ENCODE measurements around the gene LSM10. TPM values are rescaled to one million over a fixed set of nuclear protein-coding genes. Genes with fewer than 3 reads are reported as not detected.

Gene LSM10
- total and polyA plus RNA-seq, 7 donors: 50.5 to 114 (median 56.6) TPM

DNA sequence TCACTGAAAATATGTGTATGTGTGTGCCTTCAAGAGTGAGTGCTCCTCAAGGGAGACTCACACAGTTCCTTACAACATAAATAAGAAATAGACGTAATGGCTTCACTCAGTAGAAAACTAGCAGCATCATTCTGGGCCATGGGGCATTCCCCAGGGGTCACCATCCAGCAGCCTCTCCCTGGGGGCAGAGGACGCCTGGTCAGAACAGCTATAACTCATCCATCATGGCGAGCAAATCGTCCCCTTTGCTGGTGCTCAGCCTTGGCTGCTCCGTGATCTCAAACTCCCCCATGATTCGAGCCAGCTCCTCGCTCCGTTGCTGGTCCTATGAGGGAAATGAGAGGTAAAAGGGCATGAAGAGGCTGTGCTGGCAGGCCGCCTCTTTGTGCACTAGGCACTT lies 20.2 kb upstream of the LSM10 start:
- Histone ChIP-seq H3K9me3 (no peaks in the 10 kb centered on the region), H3K27ac (no peak overlapping the region), H3K4me3 (no peak overlapping the region), H3K36me3 (peaks cover 0 to 32% (median 9%) of the 10 kb centered on the region in 4 donors), H3K27me3 (no peaks in the 10 kb centered on the region), H3K4me1 (peaks cover 0 to 7% (median 5%) of the 10 kb centered on the region in 4 donors)
- WGBS, 2 donors: 92 to 94% methylated on average over 9 of the region's 9 CpGs
- TF ChIP-seq, protein P1, sequence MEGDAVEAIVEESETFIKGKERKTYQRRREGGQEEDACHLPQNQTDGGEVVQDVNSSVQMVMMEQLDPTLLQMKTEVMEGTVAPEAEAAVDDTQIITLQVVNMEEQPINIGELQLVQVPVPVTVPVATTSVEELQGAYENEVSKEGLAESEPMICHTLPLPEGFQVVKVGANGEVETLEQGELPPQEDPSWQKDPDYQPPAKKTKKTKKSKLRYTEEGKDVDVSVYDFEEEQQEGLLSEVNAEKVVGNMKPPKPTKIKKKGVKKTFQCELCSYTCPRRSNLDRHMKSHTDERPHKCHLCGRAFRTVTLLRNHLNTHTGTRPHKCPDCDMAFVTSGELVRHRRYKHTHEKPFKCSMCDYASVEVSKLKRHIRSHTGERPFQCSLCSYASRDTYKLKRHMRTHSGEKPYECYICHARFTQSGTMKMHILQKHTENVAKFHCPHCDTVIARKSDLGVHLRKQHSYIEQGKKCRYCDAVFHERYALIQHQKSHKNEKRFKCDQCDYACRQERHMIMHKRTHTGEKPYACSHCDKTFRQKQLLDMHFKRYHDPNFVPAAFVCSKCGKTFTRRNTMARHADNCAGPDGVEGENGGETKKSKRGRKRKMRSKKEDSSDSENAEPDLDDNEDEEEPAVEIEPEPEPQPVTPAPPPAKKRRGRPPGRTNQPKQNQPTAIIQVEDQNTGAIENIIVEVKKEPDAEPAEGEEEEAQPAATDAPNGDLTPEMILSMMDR (IDR thresholded peaks at IDR 0.05): no peak
- TF ChIP-seq EP300 (IDR thresholded peaks at IDR 0.05) (no peak), POLR2AphosphoS5 (IDR thresholded peaks at IDR 0.05) (no peak)
- DNase-seq: no peak
- intact Hi-C loops (cut with DNase I): loop anchor here (2.0 kb wide), 1 partner anchor 49 kb away; no protein-coding TSS in a partner anchor

- TF ChIP-seq, protein P1 (IDR thresholded peaks at IDR 0.05): no peak
- TF ChIP-seq POLR2AphosphoS5 (IDR thresholded peaks at IDR 0.05): no peak
- TF ChIP-seq POLR2A (IDR thresholded peaks at IDR 0.05): no peak
- TF ChIP-seq EP300 (IDR thresholded peaks at IDR 0.05): no peak
- 21 to 73% methylated on average over 15 of the region's 15 CpGs for WGBS, 2 donors
- H3K4me3 ChIP-seq: no peak overlapping the region
- H3K9me3 ChIP-seq: no peaks in the 10 kb centered on the region
- peaks cover 0 to 7% (median 5%) of the 10 kb centered on the region in 4 donors for H3K4me1 ChIP-seq
- H3K27ac ChIP-seq: no peak overlapping the region
- DNase-seq: no peak
- H3K27me3 ChIP-seq: no peaks in the 10 kb centered on the region
- H3K36me3 ChIP-seq: peaks cover 0 to 12% (median 2%) of the 10 kb centered on the region in 4 donors
- intact Hi-C loops (cut with DNase I): no loop called here
Measured at GRCh38 chr1:36415661-36416326, 18.1 kb upstream of the LSM10 start.

DNA sequence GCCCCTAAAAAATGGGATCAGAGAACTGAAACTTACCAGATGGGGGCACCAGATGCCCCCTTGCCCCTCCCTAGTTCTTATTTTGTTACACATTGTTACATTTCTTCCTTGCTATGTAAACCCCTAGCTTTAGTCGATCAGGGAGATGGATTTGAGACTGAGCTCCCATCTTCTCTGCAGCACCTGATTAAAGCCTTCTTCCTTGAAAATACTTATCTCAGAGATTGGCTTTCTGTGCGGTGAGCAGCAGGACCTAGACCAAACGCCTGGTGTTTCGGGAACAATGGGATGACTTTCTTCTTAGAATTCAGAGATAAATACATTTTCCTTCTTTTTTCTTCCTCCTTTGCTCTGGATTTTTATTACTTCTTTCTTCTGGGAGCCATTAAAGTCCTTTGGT lies 16.7 kb upstream of the LSM10 start:
- Histone ChIP-seq H3K4me3 (no peak overlapping the region), H3K27me3 (no peaks in the 10 kb centered on the region), H3K9me3 (no peaks in the 10 kb centered on the region), H3K27ac (no peak overlapping the region), H3K36me3 (peaks cover 0 to 12% (median 2%) of the 10 kb centered on the region in 4 donors), H3K4me1 (no peaks in the 10 kb centered on the region)
- DNase-seq: no peak
- 93 to 95% methylated on average over 4 of the region's 4 CpGs for WGBS, 2 donors
- intact Hi-C loops (cut with DNase I): no loop called here
- TF ChIP-seq, protein P1 (IDR thresholded peaks at IDR 0.05): no peak
- TF ChIP-seq EP300 (IDR thresholded peaks at IDR 0.05): no peak
- no peak for TF ChIP-seq POLR2A (IDR thresholded peaks at IDR 0.05)
- no peak for TF ChIP-seq POLR2AphosphoS5 (IDR thresholded peaks at IDR 0.05)

- no peaks in the 10 kb centered on the region for H3K27me3 ChIP-seq
- H3K4me1 ChIP-seq: no peaks in the 10 kb centered on the region
- TF ChIP-seq POLR2AphosphoS5 (IDR thresholded peaks at IDR 0.05): no peak
- no peak for TF ChIP-seq POLR2A (IDR thresholded peaks at IDR 0.05)
- TF ChIP-seq EP300 (IDR thresholded peaks at IDR 0.05): no peak
- TF ChIP-seq, protein P1 (IDR thresholded peaks at IDR 0.05): no peak
- no peak for DNase-seq
- H3K27ac ChIP-seq: no peak overlapping the region
- intact Hi-C loops (cut with DNase I): no loop called here
- no peaks in the 10 kb centered on the region for H3K36me3 ChIP-seq
- H3K9me3 ChIP-seq: no peaks in the 10 kb centered on the region
- no peak overlapping the region for H3K4me3 ChIP-seq
- 63 to 70% methylated on average over 11 of the region's 11 CpGs for WGBS, 2 donors
Measured at GRCh38 chr1:36411674-36412648, 14.3 kb upstream of the LSM10 start.

Measured in sigmoid colon (tissue), 7 donors.